GF-D8 (cell line): Measurements from ENCODE around the gene PKDREJ.
"Not testable (repeated sequence)": the region's sequence is repeated elsewhere in the genome, so short reads cannot be mapped to it uniquely, and the experiment has no call there.

Experiments
- DNase-seq: peaks from one replicate; lab custom pipeline; 2025; lab: John Stamatoyannopoulos, UW

The PKDREJ gene

GRCh38 chr22:46263216-46263590 is at the start of gene PKDREJ:
TSS of gene PKDREJ (minus strand) at chr22:46263343. CDS start at chr22:46263322, 21 bp downstream.
- no peak for DNase-seq

- DNase-seq, result not testable (repeated sequence)
These were observed 49.7 kb upstream of the PKDREJ start for GRCh38 chr22:46312848-46313247.

- no peak for DNase-seq
These were observed 48.9 kb upstream of the PKDREJ start for GRCh38 chr22:46312056-46312455.

- no peak for DNase-seq
These were observed 46.5 kb upstream of the PKDREJ start for GRCh38 chr22:46309526-46310085.

- DNase-seq, result no peak
These were observed 45.3 kb upstream of the PKDREJ start for GRCh38 chr22:46308283-46308988.

GRCh38 chr22:46303347-46303965 is 40.3 kb upstream of the PKDREJ start:
- DNase-seq, result no peak

- DNase-seq, result no peak
These were observed 37.3 kb upstream of the PKDREJ start for GRCh38 chr22:46300491-46300890.

GRCh38 chr22:46299101-46299500 is 36.0 kb upstream of the PKDREJ start:
- no peak for DNase-seq

- no peak for DNase-seq
These were observed 34.1 kb upstream of the PKDREJ start for GRCh38 chr22:46297151-46297812.

- DNase-seq, result peak; percentile 92
These were observed 33.4 kb upstream of the PKDREJ start, which contains the start of gene GTSE1 for GRCh38 chr22:46296257-46297150. TSS of gene GTSE1 (plus strand) at chr22:46296870. CDS start at chr22:46297401, 531 bp downstream.

- DNase-seq, result no peak
These were observed 32.3 kb upstream of the PKDREJ start for GRCh38 chr22:46295277-46295971.

- no peak for DNase-seq
These were observed 31.6 kb upstream of the PKDREJ start for GRCh38 chr22:46294784-46295183.

- no peak for DNase-seq
These were observed 30.6 kb upstream of the PKDREJ start for GRCh38 chr22:46293577-46294260.

- DNase-seq, result no peak
These were observed 29.6 kb upstream of the PKDREJ start for GRCh38 chr22:46292732-46293131.

GRCh38 chr22:46292173-46292572 is 29.0 kb upstream of the PKDREJ start:
- no peak for DNase-seq

GRCh38 chr22:46290843-46291785 is 28.0 kb upstream of the PKDREJ start:
- DNase-seq, result no peak

- no peak for DNase-seq
These were observed 27.1 kb upstream of the PKDREJ start for GRCh38 chr22:46290121-46290842.

- DNase-seq, result no peak
These were observed 26.2 kb upstream of the PKDREJ start for GRCh38 chr22:46289244-46289891.
